ENCODE results near the gene FAM120B. TPM values are rescaled to one million over a fixed set of nuclear protein-coding genes. Genes with fewer than 3 reads are reported as not detected.
A peak's percentile ranks its signal among the peaks of the same experiment; 100 is the strongest.

Gene FAM120B
- total and polyA plus RNA-seq, 5 experiments from 2014 or later = 16.4 to 52.4 (median 34.7) TPM

DNA sequence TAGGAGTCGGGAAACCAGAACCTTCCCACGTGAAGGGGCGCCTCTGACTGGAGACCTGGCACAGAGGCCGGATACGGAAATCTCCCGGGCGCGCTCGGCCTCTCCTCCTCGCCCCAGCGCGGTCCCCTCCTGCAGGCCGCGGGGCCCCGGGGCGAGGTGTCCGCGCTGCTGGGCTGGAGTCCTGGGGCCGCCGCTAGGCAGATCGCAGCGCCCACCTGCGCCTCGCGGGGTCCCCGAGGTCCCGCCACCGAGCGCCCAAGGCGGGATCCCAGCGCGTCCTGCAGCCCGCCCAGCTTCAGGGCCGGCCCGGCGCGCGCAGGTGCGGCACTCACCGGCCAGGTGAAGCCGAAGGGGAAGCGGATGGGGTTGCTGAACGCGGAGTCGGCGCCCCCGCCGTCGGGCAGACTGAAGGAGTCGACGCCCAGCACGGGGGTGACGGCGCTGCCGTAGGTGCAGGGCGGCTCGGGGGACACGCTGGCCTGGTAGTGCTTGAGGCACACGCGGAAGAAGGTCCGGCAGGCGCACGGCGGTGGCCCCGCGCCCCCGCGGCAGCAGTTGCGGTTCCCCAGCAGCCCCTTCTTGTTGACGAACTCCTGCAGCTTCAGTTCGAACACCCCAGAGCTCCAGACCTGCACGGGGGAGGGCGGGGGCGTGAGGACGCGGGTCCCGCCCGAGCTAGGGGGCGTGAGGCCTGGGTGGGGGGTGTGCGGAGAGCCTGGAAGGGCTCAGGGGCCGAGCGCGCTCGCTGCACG lies 17.2 kb upstream of the FAM120B start:
- ATAC-seq = peak; percentile 13 to 29

DNA sequence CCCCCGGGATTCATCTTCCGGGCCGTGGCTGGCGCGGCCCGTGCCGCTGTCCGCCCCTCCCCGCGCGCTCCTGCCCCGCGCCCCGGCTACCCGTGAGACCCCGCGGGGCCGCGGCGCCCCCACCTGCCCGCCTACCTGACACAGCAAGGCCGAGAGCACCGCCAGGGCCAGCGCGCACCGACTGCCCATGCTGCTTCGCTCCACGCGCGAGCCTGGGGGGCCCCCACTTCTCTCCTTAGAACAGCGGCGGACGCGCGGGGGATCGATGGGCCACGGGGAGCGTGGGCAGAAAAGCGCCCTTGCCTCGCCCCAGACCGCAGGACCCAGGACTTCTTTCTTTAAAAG lies 16.6 kb upstream of the FAM120B start:
- H3K36me3 Mint-ChIP-seq = peaks cover 0 to 20% (median 9%) of the 10 kb centered on the region in 3 donors
- POLR2A ChIA-PET = interaction anchor here (0.6 to 6.5 kb wide), 9 partner anchors 9 to 422 kb away, joined by 3 to 61 read pairs (median 3); no protein-coding TSS in a partner anchor
- peak in 1 of 2 donors; percentile 11 for ATAC-seq
- DNase-seq = no peak
- H3K4me3 Mint-ChIP-seq = peak overlapping the region; percentile 86 to 98 (median 91)
- no peaks in the 10 kb centered on the region for H3K9me3 Mint-ChIP-seq
- peaks cover 29 to 52% (median 45%) of the 10 kb centered on the region in 4 donors for H3K4me1 Mint-ChIP-seq
- H3K27me3 Mint-ChIP-seq = peaks cover 0 to 20% (median 10%) of the 10 kb centered on the region in 5 donors
- H3K27ac Mint-ChIP-seq = peak overlapping the region in 7 of 10 donors; percentile 40 to 93 (median 82)

More for the DNA sequence above, 17.2 kb upstream of the FAM120B start:
- H3K4me3 Mint-ChIP-seq = peak overlapping the region; percentile 82 to 94 (median 88)
- peak overlapping the region; percentile 58 to 92 (median 84) for H3K27ac Mint-ChIP-seq
- POLR2A ChIA-PET = interaction anchor here (0.6 to 6.5 kb wide), 7 partner anchors 11 to 421 kb away, joined by 3 to 61 read pairs (median 6); no protein-coding TSS in a partner anchor
- H3K9me3 Mint-ChIP-seq = no peaks in the 10 kb centered on the region
- peak in 3 of 10 donors; percentile 39 to 45 (median 44) for DNase-seq
- peaks cover 0 to 16% (median 10%) of the 10 kb centered on the region in 5 donors for H3K27me3 Mint-ChIP-seq
- peaks cover 0 to 23% (median 9%) of the 10 kb centered on the region in 3 donors for H3K36me3 Mint-ChIP-seq
- peaks cover 29 to 47% (median 40%) of the 10 kb centered on the region in 4 donors for H3K4me1 Mint-ChIP-seq

DNA sequence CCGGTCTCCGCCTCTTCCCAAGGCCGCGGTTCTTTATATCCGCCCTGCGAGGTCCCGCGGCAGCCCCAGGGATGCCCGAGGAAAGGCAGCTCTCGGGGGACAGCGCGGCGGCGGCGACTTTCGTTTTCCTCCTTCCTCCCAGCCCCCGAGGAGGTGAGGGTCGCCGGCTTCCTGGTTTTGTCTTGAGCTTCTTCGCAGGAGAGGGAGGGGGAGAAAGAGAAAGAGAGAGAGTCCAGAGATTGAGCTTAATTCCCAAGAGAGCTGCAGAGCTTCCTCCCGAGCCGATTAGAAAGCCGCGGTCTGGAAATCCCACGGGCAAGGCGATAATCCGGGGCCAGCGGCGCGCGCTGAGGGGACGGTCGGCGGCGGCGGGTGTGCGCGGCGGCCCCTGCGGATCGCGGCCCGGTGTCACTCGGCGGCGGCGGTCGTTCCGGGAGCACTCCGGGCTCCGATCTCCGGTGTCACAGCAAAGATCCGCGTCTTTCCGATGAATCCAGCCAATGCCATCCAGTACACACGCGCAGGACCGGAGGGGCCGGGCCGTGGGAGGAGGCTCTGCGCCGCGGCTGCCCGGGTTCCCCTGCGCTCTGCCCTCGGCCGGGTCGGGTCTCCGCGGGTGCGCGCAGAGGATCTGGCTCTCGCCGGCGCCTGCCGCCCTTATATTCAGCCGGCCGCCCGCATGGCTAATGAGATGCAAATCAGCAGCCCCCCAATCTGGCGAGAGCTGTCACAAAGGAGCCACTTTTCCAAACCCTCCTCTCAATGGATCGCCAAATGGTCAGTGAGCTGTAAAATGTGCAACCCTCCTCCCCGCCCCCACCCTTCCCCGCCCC lies 16.0 kb upstream of the FAM120B start, which contains the start of gene DLL1:
Gene DLL1, minus strand, starts transcription at position 783 of the 833 bp plus-strand sequence. CDS start 939 bp downstream, outside the sequence.
- DNase-seq = peak in 6 of 10 donors; percentile 44 to 52 (median 49)
- peaks cover 32 to 58% (median 48%) of the 10 kb centered on the region in 4 donors for H3K4me1 Mint-ChIP-seq
- peaks cover 0 to 24% (median 10%) of the 10 kb centered on the region in 5 donors for H3K27me3 Mint-ChIP-seq

GRCh38 chr6:170291271-170292110 lies 15.1 kb upstream of the FAM120B start:
- H3K9me3 Mint-ChIP-seq = no peaks in the 10 kb centered on the region
- peaks cover 0 to 26% (median 10%) of the 10 kb centered on the region in 5 donors for H3K27me3 Mint-ChIP-seq
- POLR2A ChIA-PET = interaction anchor here (1.1 to 6.5 kb wide), 11 partner anchors 9 to 341 kb away, joined by 3 to 61 read pairs (median 4); no protein-coding TSS in a partner anchor
- H3K4me3 Mint-ChIP-seq = peak overlapping the region; percentile 85 to 99 (median 92)
- H3K27ac Mint-ChIP-seq = peak overlapping the region; percentile 24 to 89 (median 76)
- ATAC-seq = peak; percentile 58 to 66
- peaks cover 0 to 7% (median 4%) of the 10 kb centered on the region in 3 donors for H3K36me3 Mint-ChIP-seq
- peaks cover 33 to 61% (median 49%) of the 10 kb centered on the region in 4 donors for H3K4me1 Mint-ChIP-seq
- peak in 8 of 10 donors; percentile 37 to 78 (median 52) for DNase-seq

More for the DNA sequence above, 16.0 kb upstream of the FAM120B start, which contains the start of gene DLL1:
- peak; percentile 31 to 33 for ATAC-seq
- POLR2A ChIA-PET = interaction anchor here (0.8 to 6.5 kb wide), 13 partner anchors 10 to 422 kb away, joined by 3 to 61 read pairs (median 4); no protein-coding TSS in a partner anchor
- Mint-ChIP-seq H3K9me3 (no peaks in the 10 kb centered on the region), H3K4me3 (peak within 1 kb of the TSS; percentile 89 to 99 (median 94)), H3K36me3 (peaks cover 0 to 15% (median 4%) of the 10 kb centered on the region in 3 donors), H3K27ac (peak within 1 kb of the TSS; percentile 66 to 93 (median 84))

DNA sequence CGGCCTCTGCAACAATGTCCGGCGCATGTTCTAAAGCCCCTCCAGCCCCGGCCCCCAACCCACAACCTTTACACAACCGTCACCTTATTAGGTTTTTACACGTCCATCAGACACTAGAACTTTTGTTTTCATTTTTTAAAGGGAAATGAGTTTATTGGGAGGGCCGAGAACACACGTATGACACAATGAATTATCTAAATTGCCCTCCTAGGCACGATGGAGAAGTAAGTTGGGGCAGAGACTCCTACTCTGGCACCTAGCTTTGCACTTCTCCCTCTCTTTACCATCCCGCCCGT lies 14.5 kb upstream of the FAM120B start:
- H3K9me3 Mint-ChIP-seq = no peaks in the 10 kb centered on the region
- DNase-seq (no peak), ATAC-seq (peak in 1 of 2 donors; percentile 1)
- H3K27ac Mint-ChIP-seq = peak overlapping the region in 8 of 10 donors; percentile 51 to 89 (median 78)
- H3K4me3 Mint-ChIP-seq = peak overlapping the region; percentile 85 to 99 (median 92)
- H3K36me3 Mint-ChIP-seq = peaks cover 0 to 5% (median 0%) of the 10 kb centered on the region in 3 donors
- peaks cover 0 to 26% (median 10%) of the 10 kb centered on the region in 5 donors for H3K27me3 Mint-ChIP-seq
- H3K4me1 Mint-ChIP-seq = peaks cover 33 to 61% (median 48%) of the 10 kb centered on the region in 4 donors
- POLR2A ChIA-PET = interaction anchor here (0.7 to 6.5 kb wide), 10 partner anchors 12 to 342 kb away, joined by 3 to 61 read pairs (median 4); no protein-coding TSS in a partner anchor

DNA sequence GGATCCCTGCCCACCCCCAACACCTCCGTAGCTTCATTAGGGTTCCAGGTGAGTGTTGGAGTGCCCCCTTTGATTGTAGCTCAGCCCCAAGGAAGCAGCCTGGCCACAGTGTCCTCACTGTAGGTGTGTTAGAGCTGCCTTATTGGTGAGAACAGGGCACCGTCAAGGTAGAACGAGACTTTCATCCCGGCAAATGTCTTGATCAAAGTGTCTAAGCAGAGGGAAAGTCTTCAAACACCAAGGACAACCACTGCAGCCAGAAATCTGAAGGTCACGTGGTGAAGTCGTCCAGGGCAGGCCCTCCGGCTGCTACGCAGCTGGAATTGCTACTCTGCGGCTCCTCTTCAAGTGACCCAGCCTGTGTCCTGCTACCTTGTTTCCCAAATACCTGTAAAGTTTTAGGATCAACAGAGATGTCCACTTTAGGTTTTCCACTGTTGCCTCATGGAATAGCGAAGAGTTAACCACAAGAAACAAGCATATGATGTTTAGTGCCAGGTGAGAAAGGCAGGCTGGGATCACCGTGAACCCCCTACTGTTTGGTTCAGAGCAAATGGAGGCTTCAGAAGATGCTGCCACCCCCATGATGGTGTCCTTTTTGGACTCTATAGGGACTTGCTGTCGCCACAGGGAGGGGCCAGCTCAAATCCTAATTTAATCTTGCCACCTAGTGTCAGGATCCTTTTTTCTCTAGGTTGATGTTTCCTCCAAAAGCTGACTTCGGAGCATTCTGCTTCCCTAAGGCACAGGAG lies 14.0 kb upstream of the FAM120B start:
- H3K27me3 Mint-ChIP-seq = peaks cover 0 to 30% (median 10%) of the 10 kb centered on the region in 5 donors

DNA sequence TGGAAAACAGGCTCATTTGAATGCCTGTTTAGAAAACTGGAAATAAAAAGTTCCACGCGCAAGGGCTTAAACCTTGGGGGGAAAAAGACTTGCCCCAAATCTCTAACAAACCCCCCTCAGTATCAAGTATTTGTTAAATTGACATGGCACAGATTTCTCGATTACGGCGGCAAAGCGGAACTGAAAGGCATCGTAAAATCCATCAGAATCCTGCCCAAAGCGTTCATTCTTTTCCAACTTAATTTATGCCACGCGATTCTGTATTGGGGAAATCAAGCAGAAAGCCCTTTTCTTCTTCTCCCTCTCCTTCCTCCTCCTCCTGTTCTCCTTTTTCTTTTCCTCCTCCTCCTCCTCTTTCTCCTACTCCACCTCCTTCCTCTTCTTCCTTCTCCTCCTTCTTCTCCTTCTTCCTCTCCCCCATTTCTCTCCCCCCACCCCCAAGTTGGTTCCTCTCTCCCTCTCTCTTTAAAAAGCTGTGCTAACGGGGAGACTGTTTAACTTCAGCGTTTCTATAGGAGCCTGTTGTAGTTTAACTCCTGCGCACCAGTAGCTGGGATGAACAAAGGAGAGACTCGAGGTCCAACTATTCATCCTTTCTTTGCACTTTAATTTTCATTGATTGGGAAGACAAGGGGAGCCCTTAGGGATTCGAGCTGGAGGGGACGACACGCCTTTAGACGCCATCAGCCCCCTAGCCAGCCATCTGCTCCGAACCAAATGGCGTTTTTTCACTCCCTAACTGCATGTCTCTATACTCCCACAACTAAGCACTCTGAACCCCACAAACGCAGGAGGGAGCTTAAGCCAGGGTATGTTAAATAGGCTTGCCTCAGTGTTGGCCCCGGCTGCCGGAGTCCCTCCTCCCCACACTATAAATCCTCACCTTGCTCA lies 13.0 kb upstream of the FAM120B start:
- POLR2A ChIA-PET = interaction anchor here (0.6 to 2.0 kb wide), 6 partner anchors 13 to 332 kb away, joined by 3 to 11 read pairs (median 7); partner anchors contain the start of gene FAM120B
- peaks cover 0 to 34% (median 10%) of the 10 kb centered on the region in 5 donors for H3K27me3 Mint-ChIP-seq
- DNase-seq (peak in 1 of 10 donors; percentile 14), ATAC-seq (no peak)
- peak overlapping the region in 3 of 10 donors; percentile 6 to 31 (median 8) for H3K27ac Mint-ChIP-seq
- peaks cover 29 to 53% (median 44%) of the 10 kb centered on the region in 4 donors for H3K4me1 Mint-ChIP-seq
- H3K36me3 Mint-ChIP-seq = peaks cover 0 to 2% (median 0%) of the 10 kb centered on the region in 3 donors
- H3K9me3 Mint-ChIP-seq = no peaks in the 10 kb centered on the region
- H3K4me3 Mint-ChIP-seq = peak overlapping the region in 8 of 10 donors; percentile 46 to 95 (median 76)

More for the DNA sequence above, 14.0 kb upstream of the FAM120B start:
- Mint-ChIP-seq H3K27ac (peak overlapping the region in 6 of 10 donors; percentile 29 to 86 (median 66)), H3K9me3 (no peaks in the 10 kb centered on the region), H3K4me1 (peaks cover 33 to 61% (median 49%) of the 10 kb centered on the region in 4 donors), H3K36me3 (peaks cover 0 to 5% (median 0%) of the 10 kb centered on the region in 3 donors), H3K4me3 (peak overlapping the region; percentile 85 to 99 (median 92))
- DNase-seq (peak in 1 of 10 donors; percentile 14), ATAC-seq (no peak)
- POLR2A ChIA-PET = interaction anchor here (0.7 to 6.5 kb wide), 9 partner anchors 12 to 342 kb away, joined by 4 to 61 read pairs (median 5); no protein-coding TSS in a partner anchor

- DNase-seq = no peak
- POLR2A ChIA-PET = interaction anchor here (0.6 to 2.0 kb wide), 8 partner anchors 12 to 335 kb away, joined by 3 to 11 read pairs (median 4); partner anchors contain the start of gene FAM120B
- Mint-ChIP-seq H3K4me1 (peaks cover 25 to 47% (median 42%) of the 10 kb centered on the region in 4 donors), H3K36me3 (no peaks in the 10 kb centered on the region), H3K4me3 (peak overlapping the region in 9 of 10 donors; percentile 15 to 94 (median 72)), H3K27ac (peak overlapping the region in 2 of 10 donors; percentile 6 to 8), H3K27me3 (peaks cover 0 to 34% (median 10%) of the 10 kb centered on the region in 5 donors), H3K9me3 (no peaks in the 10 kb centered on the region)
- ATAC-seq = no peak
Measured at GRCh38 chr6:170294298-170294730, 12.2 kb upstream of the FAM120B start.

DNA sequence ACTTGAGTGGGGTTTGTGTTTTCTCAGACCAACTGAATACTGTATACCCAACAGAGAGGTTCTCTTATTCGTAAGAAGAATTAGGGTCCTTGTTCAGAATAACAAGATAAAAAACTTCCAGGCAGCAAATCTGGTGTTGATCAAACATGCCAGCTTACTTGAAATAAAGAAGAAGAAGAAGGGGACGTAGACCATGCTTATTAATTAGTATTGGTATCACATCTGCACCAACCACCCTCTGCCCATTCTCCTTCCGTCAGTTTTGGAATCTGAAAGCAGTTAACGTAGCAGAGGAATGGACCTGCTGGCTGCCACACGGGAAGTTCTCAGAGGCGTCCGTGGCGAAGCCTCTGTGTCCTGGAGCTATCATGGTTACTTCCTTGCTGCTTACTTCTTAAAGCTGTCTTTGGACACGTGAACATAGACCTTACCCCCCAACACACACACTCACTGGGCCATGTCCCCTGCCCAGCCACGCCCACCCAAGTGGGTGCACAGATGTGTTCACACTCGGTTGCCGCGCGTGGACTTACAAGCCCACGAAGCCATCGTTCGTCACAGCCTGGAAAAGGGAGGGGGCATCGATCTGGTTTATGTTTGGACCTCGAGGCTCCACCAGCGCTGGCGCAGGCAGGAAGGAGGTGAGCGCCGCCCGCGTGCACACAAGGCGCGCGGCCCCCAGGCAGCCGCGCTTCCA lies 11.6 kb upstream of the FAM120B start:
- Mint-ChIP-seq H3K4me1 (peaks cover 25 to 47% (median 42%) of the 10 kb centered on the region in 4 donors), H3K27me3 (peaks cover 0 to 35% (median 10%) of the 10 kb centered on the region in 5 donors), H3K4me3 (peak overlapping the region; percentile 57 to 94 (median 76)), H3K27ac (peak overlapping the region in 1 of 10 donors; percentile 18), H3K36me3 (peaks cover 0 to 1% (median 0%) of the 10 kb centered on the region in 3 donors), H3K9me3 (no peaks in the 10 kb centered on the region)
- DNase-seq (peak in 1 of 10 donors; percentile 23), ATAC-seq (peak in 1 of 2 donors; percentile 1)
- POLR2A ChIA-PET = interaction anchor here (0.6 to 2.0 kb wide), 7 partner anchors 12 to 335 kb away, joined by 3 to 11 read pairs (median 4); partner anchors contain the start of gene FAM120B

All from naive thymus-derived CD8-positive, alpha-beta T cell (primary cell).